Karpas-422 (cell line): ENCODE measurements around the gene RNASE9. TPM values are rescaled to one million over a fixed set of nuclear protein-coding genes. Genes with fewer than 3 reads are reported as not detected.

Experiments
- DNase-seq: peaks from one replicate; pipeline ENCODE4 v3.0.0-alpha.2; 2015
- H2AFZ ChIP-seq: fragments of 200-600 bp; sonication (generic); 2 replicates; pipeline ENCODE4 v1.6.1; 2014; ENCODE audit warnings: antibody characterized with exemption, low read length, mixed read lengths
- H3K27ac ChIP-seq: fragments of 200-600 bp; sonication (generic); 2 replicates; pipeline ENCODE4 v1.5.1; 2014; ENCODE audit warnings: mild to moderate bottlenecking, low read length, moderate library complexity
- H3K27me3 ChIP-seq: fragments of 200-600 bp; sonication (generic); 2 replicates; pipeline ENCODE4 v1.6.1; 2014; ENCODE audit warnings: low read length, mixed read lengths
- H3K36me3 ChIP-seq: fragments of 200-600 bp; sonication (generic); 2 replicates; pipeline ENCODE4 v1.6.1; 2014; ENCODE audit warnings: low read length, mixed read lengths; ENCODE audit not compliant: insufficient read depth
- H3K4me1 ChIP-seq: fragments of 200-600 bp; sonication (generic); 2 replicates; pipeline ENCODE4 v1.6.1; 2014; ENCODE audit warnings: mild to moderate bottlenecking, low read length, mixed read lengths
- H3K4me2 ChIP-seq: fragments of 200-600 bp; sonication (generic); 2 replicates; pipeline ENCODE4 v1.6.1; 2014; ENCODE audit warnings: low read length, low read depth, mild to moderate bottlenecking; ENCODE audit not compliant: poor library complexity, severe bottlenecking
- H3K4me3 ChIP-seq: fragments of 200-600 bp; sonication (generic); 2 replicates; pipeline ENCODE4 v1.5.1; 2014; ENCODE audit warnings: mild to moderate bottlenecking, antibody characterized with exemption, low read length, mixed read lengths
- H3K79me2 ChIP-seq: fragments of 200-600 bp; sonication (generic); 2 replicates; pipeline ENCODE4 v1.6.1; 2014; ENCODE audit warnings: mild to moderate bottlenecking, low read length, mixed read lengths
- H3K9ac ChIP-seq: fragments of 200-600 bp; sonication (generic); 2 replicates; pipeline ENCODE4 v1.6.0; 2014; ENCODE audit warnings: low read length
- H3K9me2 ChIP-seq: fragments of 200-600 bp; sonication (generic), shearing (Covaris generic); replicated peaks from 2 replicates; pipeline ENCODE4 v1.6.0; 2014; ENCODE audit warnings: mild to moderate bottlenecking, low read length, moderate library complexity; ENCODE audit not compliant: insufficient read depth
- H3K9me3 ChIP-seq: fragments of 300-700, 200-600 bp; sonication (generic); 2 replicates; pipeline ENCODE4 v1.6.1; 2014; ENCODE audit warnings: low read length, mixed read lengths
- H4K20me1 ChIP-seq: fragments of 200-600 bp; sonication (generic); 2 replicates; pipeline ENCODE4 v1.6.1; 2014; ENCODE audit warnings: mild to moderate bottlenecking, antibody characterized with exemption, low read length, low read depth; ENCODE audit not compliant: insufficient read depth
- total RNA-seq: library from RNA; depleted of rRNA; stranded (reverse); fragments of >200 nt; shearing (Covaris generic); gene quantifications from 2 replicates; pipeline ENCODE4 v1.2.3, GENCODE V29; 2014; ENCODE audit warnings: low replicate concordance

Gene RNASE9
- total RNA-seq, 1 experiment from 2014 or later, result not detected

DNA sequence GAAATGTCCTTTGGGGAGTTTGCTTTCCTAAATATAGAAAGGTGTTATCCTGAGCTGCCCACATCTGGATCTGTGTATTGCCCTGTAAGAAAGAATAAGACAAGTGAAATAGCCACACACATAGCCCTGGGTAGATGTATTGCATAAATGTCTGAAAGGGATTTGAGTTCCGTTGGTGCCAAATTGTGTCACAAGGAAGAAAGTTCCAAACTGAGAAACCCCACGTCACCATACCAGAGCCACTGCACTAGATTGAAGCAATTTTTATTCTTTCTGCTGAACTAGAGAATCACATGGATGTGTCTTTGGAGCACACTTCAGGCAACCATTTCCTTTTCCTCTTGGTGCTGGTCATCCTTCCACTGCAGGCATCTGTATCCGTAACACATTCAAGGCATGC lies 5.0 kb downstream of the RNASE9 start:
- no peaks in the 10 kb centered on the region for H3K36me3 ChIP-seq
- no peak overlapping the region for H3K27ac ChIP-seq
- H3K9me2 ChIP-seq, result no peaks in the 10 kb centered on the region
- no peak for DNase-seq
- no peak overlapping the region for H2AFZ ChIP-seq
- no peak overlapping the region for H3K9ac ChIP-seq
- H3K4me1 ChIP-seq, result no peaks in the 10 kb centered on the region
- H3K4me2 ChIP-seq, result no peak overlapping the region
- no peaks in the 10 kb centered on the region for H3K79me2 ChIP-seq
- H3K4me3 ChIP-seq, result no peak overlapping the region
- no peaks in the 10 kb centered on the region for H4K20me1 ChIP-seq
- no peaks in the 10 kb centered on the region for H3K9me3 ChIP-seq
- H3K27me3 ChIP-seq, result no peaks in the 10 kb centered on the region

DNA sequence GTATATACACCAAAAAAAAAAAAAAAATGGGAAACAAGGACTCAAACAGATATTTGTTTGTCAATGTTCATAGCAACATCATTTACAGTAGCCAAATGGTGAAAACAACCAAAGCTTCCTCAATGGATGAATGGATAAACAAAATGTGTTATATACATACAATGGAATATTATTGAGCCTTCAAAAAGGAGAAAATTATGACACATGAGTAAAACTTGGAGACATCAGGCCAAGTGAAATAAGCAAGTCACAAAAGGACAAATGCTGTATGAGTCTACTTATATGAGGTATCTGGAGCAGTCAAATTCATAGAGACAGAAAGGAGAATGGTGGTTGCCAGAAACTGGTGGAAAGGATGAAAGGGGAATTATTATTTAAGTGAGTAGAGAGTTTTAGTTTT lies 7.8 kb downstream of the RNASE9 start:
- Histone ChIP-seq H2AFZ (no peak overlapping the region), H3K9ac (no peak overlapping the region), H3K4me1 (no peaks in the 10 kb centered on the region), H3K4me2 (no peak overlapping the region), H3K4me3 (no peak overlapping the region), H3K79me2 (no peaks in the 10 kb centered on the region), H3K27ac (no peak overlapping the region), H3K9me2 (no peaks in the 10 kb centered on the region), H4K20me1 (no peaks in the 10 kb centered on the region), H3K27me3 (no peaks in the 10 kb centered on the region), H3K36me3 (no peaks in the 10 kb centered on the region), H3K9me3 (no peaks in the 10 kb centered on the region)
- no peak for DNase-seq

DNA sequence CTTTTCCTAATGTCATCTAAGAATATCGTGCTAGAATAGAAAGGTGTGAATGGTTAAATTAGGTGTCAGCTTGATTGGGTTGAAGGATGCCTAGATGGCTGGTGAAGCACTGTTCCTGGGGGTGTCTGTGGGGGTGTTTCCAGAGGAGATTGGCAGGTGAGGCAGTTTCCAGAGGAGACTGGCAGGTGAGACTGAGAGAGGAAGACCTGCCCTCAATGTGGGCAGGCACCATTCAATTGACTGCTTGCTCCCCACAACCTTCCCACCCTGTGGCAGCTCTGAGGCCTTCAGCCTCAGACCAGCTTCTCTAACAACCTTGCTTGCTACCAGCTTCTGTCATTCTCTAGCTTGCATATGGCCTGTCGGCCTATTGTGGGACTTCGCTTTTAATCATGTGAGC lies 9.2 kb downstream of the RNASE9 start:
- Histone ChIP-seq H3K9me2 (no peaks in the 10 kb centered on the region), H2AFZ (no peak overlapping the region), H3K4me2 (no peak overlapping the region), H3K9me3 (no peaks in the 10 kb centered on the region), H3K79me2 (no peaks in the 10 kb centered on the region), H3K27me3 (no peaks in the 10 kb centered on the region), H4K20me1 (no peaks in the 10 kb centered on the region), H3K4me1 (no peaks in the 10 kb centered on the region), H3K9ac (no peak overlapping the region), H3K27ac (no peak overlapping the region), H3K36me3 (no peaks in the 10 kb centered on the region), H3K4me3 (no peak overlapping the region)
- no peak for DNase-seq

DNA sequence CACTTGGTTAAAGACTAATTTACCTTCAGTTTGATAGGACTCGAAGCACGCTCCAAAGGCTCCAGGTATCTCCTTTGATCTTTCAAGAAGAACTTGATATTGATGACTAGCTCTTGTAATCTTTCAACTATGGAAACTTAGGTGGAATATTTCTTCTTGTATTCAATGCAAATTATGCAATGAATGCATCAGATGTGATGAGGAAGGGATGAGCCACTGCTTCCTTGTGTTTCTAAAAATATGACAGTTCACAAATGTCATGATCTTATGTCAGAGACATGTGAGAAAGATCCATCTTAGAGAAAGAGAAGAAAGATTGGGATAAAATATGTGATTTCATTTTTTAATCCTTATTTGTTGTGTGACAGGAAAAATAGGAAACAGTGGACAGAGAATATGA lies 9.9 kb downstream of the RNASE9 start:
- H3K9me3 ChIP-seq, result no peaks in the 10 kb centered on the region
- H3K4me2 ChIP-seq, result no peak overlapping the region
- no peak overlapping the region for H3K9ac ChIP-seq
- H3K79me2 ChIP-seq, result no peaks in the 10 kb centered on the region
- H3K4me3 ChIP-seq, result no peak overlapping the region
- H3K9me2 ChIP-seq, result no peaks in the 10 kb centered on the region
- no peaks in the 10 kb centered on the region for H3K27me3 ChIP-seq
- H4K20me1 ChIP-seq, result no peaks in the 10 kb centered on the region
- no peak overlapping the region for H2AFZ ChIP-seq
- no peak for DNase-seq
- H3K27ac ChIP-seq, result no peak overlapping the region
- no peaks in the 10 kb centered on the region for H3K36me3 ChIP-seq
- H3K4me1 ChIP-seq, result no peaks in the 10 kb centered on the region

DNA sequence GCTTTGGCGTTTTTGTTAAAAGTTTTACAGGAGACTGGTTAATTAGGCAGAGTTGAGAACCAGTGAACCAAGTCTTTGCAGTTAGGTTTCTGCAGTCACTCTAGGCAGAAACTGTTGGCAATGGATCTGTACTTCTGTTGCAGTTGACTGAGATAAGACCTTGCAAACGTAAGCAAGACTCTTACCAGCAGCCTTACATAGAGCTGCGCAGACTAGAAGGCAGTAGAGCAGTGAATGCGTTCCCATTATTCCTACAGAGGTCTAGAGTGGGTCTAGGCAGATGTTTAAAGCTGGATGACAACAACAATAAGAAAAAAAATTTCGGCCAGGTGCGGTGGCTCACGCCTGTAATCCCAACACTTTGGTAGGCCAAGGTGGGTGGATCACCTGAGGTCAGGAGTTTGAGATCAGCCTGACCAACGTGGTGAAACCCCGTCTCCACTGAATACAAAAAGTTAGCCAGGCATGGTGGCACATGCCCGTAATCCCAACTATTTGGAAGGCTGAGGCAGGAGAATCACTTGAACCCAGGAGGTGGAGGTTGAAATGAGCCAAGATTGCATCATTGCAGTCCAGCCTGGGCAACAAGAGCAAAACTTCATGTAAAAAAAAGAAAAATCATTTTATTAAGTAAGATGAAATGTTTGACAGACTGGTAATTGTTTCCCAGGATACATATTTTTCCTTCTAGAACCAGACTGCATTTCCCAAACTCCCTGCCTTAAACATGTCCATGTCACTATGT lies 12.3 kb downstream of the RNASE9 start:
- DNase-seq, result no peak
- H4K20me1 ChIP-seq, result no peaks in the 10 kb centered on the region
- no peaks in the 10 kb centered on the region for H3K27me3 ChIP-seq
- no peaks in the 10 kb centered on the region for H3K9me3 ChIP-seq
- no peak overlapping the region for H3K9ac ChIP-seq
- H3K4me3 ChIP-seq, result no peak overlapping the region
- no peaks in the 10 kb centered on the region for H3K9me2 ChIP-seq
- H3K79me2 ChIP-seq, result no peaks in the 10 kb centered on the region
- H3K27ac ChIP-seq, result no peak overlapping the region
- no peak overlapping the region for H2AFZ ChIP-seq
- no peak overlapping the region for H3K4me2 ChIP-seq
- H3K36me3 ChIP-seq, result no peaks in the 10 kb centered on the region
- H3K4me1 ChIP-seq, result no peaks in the 10 kb centered on the region

DNA sequence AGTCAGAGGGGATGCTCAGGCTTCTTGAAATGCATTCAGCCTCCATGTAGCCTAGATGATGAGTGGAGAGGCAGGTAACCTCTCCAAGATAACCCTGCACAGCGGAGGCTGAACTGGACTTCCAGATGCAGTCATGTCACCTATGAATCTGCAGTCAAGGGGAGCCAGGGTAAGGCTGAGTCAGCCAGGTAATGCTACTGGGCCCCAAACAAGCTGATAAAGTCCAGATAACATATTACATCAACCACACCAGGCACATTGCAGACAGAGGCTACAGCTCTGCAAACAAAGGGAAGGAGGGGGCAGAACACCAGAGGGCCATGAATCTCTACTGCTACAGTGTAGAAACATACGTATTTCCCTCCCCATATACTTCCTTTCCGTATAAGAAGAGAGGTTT lies 14.0 kb downstream of the RNASE9 start:
- Histone ChIP-seq H3K4me2 (no peak overlapping the region), H3K4me3 (no peak overlapping the region), H3K79me2 (no peaks in the 10 kb centered on the region), H4K20me1 (no peaks in the 10 kb centered on the region), H3K27ac (no peak overlapping the region), H3K9me2 (no peaks in the 10 kb centered on the region), H3K9me3 (no peaks in the 10 kb centered on the region), H3K27me3 (no peaks in the 10 kb centered on the region), H3K9ac (no peak overlapping the region), H3K36me3 (no peaks in the 10 kb centered on the region), H3K4me1 (no peaks in the 10 kb centered on the region), H2AFZ (no peak overlapping the region)
- no peak for DNase-seq

DNA sequence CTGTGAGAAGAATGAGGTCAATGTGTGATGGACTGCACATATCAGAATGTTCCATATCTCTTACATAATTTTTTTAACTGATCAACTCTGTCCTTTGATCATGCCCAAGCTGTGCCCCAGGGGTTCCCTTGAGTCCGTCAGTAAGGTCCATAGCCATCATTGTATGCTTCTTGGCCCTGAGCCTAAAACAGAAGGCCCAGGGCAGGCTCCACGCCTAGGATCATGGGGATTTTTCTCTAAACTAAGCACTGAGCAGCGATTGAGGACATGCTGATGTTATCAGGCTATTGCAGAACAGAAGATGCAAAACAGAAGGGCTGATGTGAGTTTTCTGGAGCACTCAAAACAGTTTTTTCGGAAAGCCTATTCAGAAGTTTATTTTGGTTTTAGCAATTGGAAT lies 20.9 kb downstream of the RNASE9 start:
- DNase-seq, result no peak
- Histone ChIP-seq H3K27me3 (0 out of 2 replicates have a peak, but pooled peaks cover 3% of the 10 kb centered on the region), H3K9me3 (no peaks in the 10 kb centered on the region), H3K79me2 (no peaks in the 10 kb centered on the region), H3K4me2 (no peak overlapping the region), H4K20me1 (no peaks in the 10 kb centered on the region), H2AFZ (no peak overlapping the region), H3K36me3 (no peaks in the 10 kb centered on the region), H3K9ac (no peak overlapping the region), H3K4me1 (no peaks in the 10 kb centered on the region), H3K4me3 (no peak overlapping the region), H3K27ac (no peak overlapping the region), H3K9me2 (no peaks in the 10 kb centered on the region)

DNA sequence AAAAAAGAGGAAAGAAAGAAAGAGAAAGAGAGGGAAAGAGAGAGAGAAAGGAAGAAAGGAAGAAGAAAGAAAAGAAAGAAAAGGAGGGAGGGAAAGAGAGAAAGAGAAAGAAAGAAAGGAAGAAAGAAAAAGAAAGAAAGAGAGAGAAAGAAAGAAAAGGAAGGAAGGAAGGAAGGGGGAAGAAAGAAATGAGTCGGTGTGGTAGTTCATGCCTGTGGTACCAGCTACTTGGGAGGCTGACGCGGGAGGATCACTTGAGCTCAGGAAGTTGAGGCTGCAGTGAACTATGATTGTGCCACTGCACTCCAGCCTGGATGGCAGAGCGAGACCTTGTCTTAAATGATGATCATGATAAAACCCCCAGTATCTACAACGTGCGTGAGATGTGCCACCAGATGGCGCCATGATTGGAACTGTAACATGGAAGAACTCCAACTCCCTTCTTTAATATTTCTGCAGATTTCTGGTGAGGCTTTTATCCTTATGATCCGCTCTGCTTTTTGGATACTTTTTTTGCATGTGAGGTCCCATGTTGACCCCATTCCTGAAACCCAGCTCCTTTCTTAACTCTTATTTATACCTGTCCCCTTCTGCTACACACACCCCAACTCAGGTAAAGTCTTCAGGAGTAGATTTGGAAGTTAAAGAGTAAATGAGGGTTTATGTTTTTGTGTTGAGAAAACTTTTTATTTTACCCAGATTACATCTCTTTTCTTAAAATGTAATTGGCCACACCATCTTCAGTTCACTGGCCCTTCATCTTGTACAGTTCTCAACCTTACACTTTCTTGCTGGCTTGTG lies 29.9 kb downstream of the RNASE9 start:
- no peaks in the 10 kb centered on the region for H3K79me2 ChIP-seq
- H3K27me3 ChIP-seq, result no peaks in the 10 kb centered on the region
- no peak overlapping the region for H3K27ac ChIP-seq
- H3K9me3 ChIP-seq, result no peaks in the 10 kb centered on the region
- DNase-seq, result peak; percentile 94
- H3K9ac ChIP-seq, result no peak overlapping the region
- no peaks in the 10 kb centered on the region for H4K20me1 ChIP-seq
- H3K9me2 ChIP-seq, result no peaks in the 10 kb centered on the region
- H3K4me1 ChIP-seq, result no peaks in the 10 kb centered on the region
- H3K36me3 ChIP-seq, result no peaks in the 10 kb centered on the region
- no peak overlapping the region for H3K4me3 ChIP-seq
- H3K4me2 ChIP-seq, result no peak overlapping the region
- no peak overlapping the region for H2AFZ ChIP-seq
